Karpas-422 (cell line): ENCODE data around the gene ABHD16A. TPM values are rescaled to one million over a fixed set of nuclear protein-coding genes. Genes with fewer than 3 reads are reported as not detected.
A peak's percentile ranks its signal among the peaks of the same experiment; 100 is the strongest.
"Not testable (repeated sequence)": the region's sequence is repeated elsewhere in the genome, so short reads cannot be mapped to it uniquely, and the experiment has no call there.

Source experiments
- DNase-seq: peaks from one replicate; pipeline ENCODE4 v3.0.0-alpha.2; 2015
- H2AFZ ChIP-seq: fragments of 200-600 bp; sonication (generic); 2 replicates; pipeline ENCODE4 v1.6.1; 2014; ENCODE audit warnings: antibody characterized with exemption, low read length, mixed read lengths
- H3K27ac ChIP-seq: fragments of 200-600 bp; sonication (generic); 2 replicates; pipeline ENCODE4 v1.5.1; 2014; ENCODE audit warnings: mild to moderate bottlenecking, low read length, moderate library complexity
- H3K27me3 ChIP-seq: fragments of 200-600 bp; sonication (generic); 2 replicates; pipeline ENCODE4 v1.6.1; 2014; ENCODE audit warnings: low read length, mixed read lengths
- H3K36me3 ChIP-seq: fragments of 200-600 bp; sonication (generic); 2 replicates; pipeline ENCODE4 v1.6.1; 2014; ENCODE audit warnings: low read length, mixed read lengths; ENCODE audit not compliant: insufficient read depth
- H3K4me1 ChIP-seq: fragments of 200-600 bp; sonication (generic); 2 replicates; pipeline ENCODE4 v1.6.1; 2014; ENCODE audit warnings: mild to moderate bottlenecking, low read length, mixed read lengths
- H3K4me2 ChIP-seq: fragments of 200-600 bp; sonication (generic); 2 replicates; pipeline ENCODE4 v1.6.1; 2014; ENCODE audit warnings: low read length, low read depth, mild to moderate bottlenecking; ENCODE audit not compliant: poor library complexity, severe bottlenecking
- H3K4me3 ChIP-seq: fragments of 200-600 bp; sonication (generic); 2 replicates; pipeline ENCODE4 v1.5.1; 2014; ENCODE audit warnings: mild to moderate bottlenecking, antibody characterized with exemption, low read length, mixed read lengths
- H3K79me2 ChIP-seq: fragments of 200-600 bp; sonication (generic); 2 replicates; pipeline ENCODE4 v1.6.1; 2014; ENCODE audit warnings: mild to moderate bottlenecking, low read length, mixed read lengths
- H3K9ac ChIP-seq: fragments of 200-600 bp; sonication (generic); 2 replicates; pipeline ENCODE4 v1.6.0; 2014; ENCODE audit warnings: low read length
- H3K9me2 ChIP-seq: fragments of 200-600 bp; sonication (generic), shearing (Covaris generic); replicated peaks from 2 replicates; pipeline ENCODE4 v1.6.0; 2014; ENCODE audit warnings: mild to moderate bottlenecking, low read length, moderate library complexity; ENCODE audit not compliant: insufficient read depth
- H3K9me3 ChIP-seq: fragments of 300-700, 200-600 bp; sonication (generic); 2 replicates; pipeline ENCODE4 v1.6.1; 2014; ENCODE audit warnings: low read length, mixed read lengths
- H4K20me1 ChIP-seq: fragments of 200-600 bp; sonication (generic); 2 replicates; pipeline ENCODE4 v1.6.1; 2014; ENCODE audit warnings: mild to moderate bottlenecking, antibody characterized with exemption, low read length, low read depth; ENCODE audit not compliant: insufficient read depth
- total RNA-seq: library from RNA; depleted of rRNA; stranded (reverse); fragments of >200 nt; shearing (Covaris generic); gene quantifications from 2 replicates; pipeline ENCODE4 v1.2.3, GENCODE V29; 2014; ENCODE audit warnings: low replicate concordance

ABHD16A gene
- total RNA-seq, 1 experiment from 2014 or later: 55.6 TPM

DNA sequence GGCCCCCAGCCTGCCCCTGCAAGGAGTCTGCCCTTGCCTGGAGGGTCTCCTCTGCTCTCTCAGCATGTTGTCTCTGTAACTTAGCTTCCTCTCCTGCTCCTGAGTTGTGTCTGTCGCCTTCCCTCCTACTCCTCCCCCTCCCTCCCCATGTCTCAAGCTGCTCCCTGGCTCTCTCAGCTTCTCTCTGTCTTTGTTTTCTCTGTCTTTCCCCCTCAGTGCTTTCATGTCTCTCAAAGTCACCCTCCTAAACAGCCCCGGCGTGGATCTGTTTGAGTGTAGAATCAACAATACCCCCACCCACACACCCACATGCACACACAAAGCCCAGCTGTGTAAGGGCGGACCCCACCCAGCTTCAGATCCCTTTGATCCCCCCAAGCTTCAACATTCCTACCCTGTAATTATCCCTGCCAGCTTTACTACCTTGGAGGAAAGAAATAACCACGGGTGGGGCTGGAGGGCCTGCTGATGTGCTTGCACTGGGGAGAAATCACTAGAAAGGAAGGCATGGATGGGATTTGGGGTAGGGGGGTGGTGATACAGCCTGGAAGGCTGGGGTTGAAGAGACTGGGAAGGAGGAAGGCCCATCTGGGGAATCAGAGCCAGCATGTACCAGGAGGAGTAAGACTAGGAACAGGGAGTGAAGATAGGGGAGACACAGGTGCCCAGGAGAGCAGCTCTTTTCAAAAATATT lies 11.0 kb upstream of the ABHD16A start:
- no peaks in the 10 kb centered on the region for H3K79me2 ChIP-seq
- H3K27me3 ChIP-seq: no peaks in the 10 kb centered on the region
- H3K36me3 ChIP-seq: no peaks in the 10 kb centered on the region
- H2AFZ ChIP-seq: no peak overlapping the region
- no peak overlapping the region for H3K27ac ChIP-seq
- H4K20me1 ChIP-seq: no peaks in the 10 kb centered on the region
- no peaks in the 10 kb centered on the region for H3K9me2 ChIP-seq
- H3K9ac ChIP-seq: no peak overlapping the region
- no peak for DNase-seq
- no peak overlapping the region for H3K4me2 ChIP-seq
- H3K4me1 ChIP-seq: peaks cover 8% of the 10 kb centered on the region
- no peak overlapping the region for H3K4me3 ChIP-seq
- no peaks in the 10 kb centered on the region for H3K9me3 ChIP-seq

GRCh38 chr6:31713465-31713864 lies 10.3 kb upstream of the ABHD16A start:
- Histone ChIP-seq H3K4me2 (no peak overlapping the region), H4K20me1 (no peaks in the 10 kb centered on the region), H3K9me2 (no peaks in the 10 kb centered on the region), H3K4me3 (no peak overlapping the region), H3K4me1 (peaks cover 8% of the 10 kb centered on the region), H3K79me2 (no peaks in the 10 kb centered on the region), H2AFZ (no peak overlapping the region), H3K27ac (no peak overlapping the region), H3K36me3 (no peaks in the 10 kb centered on the region), H3K27me3 (no peaks in the 10 kb centered on the region), H3K9ac (no peak overlapping the region), H3K9me3 (no peaks in the 10 kb centered on the region)
- DNase-seq: no peak

- Histone ChIP-seq H3K79me2 (no peaks in the 10 kb centered on the region), H3K9ac (no peak overlapping the region), H3K4me1 (peaks cover 1% of the 10 kb centered on the region), H3K9me3 (no peaks in the 10 kb centered on the region), H3K4me3 (no peak overlapping the region), H3K4me2 (no peak overlapping the region), H4K20me1 (no peaks in the 10 kb centered on the region), H3K27ac (no peak overlapping the region), H3K36me3 (no peaks in the 10 kb centered on the region), H2AFZ (no peak overlapping the region), H3K9me2 (no peaks in the 10 kb centered on the region), H3K27me3 (no peaks in the 10 kb centered on the region)
- DNase-seq: peak; percentile 54
These were observed 9.2 kb upstream of the ABHD16A start for GRCh38 chr6:31712296-31712695.

GRCh38 chr6:31711233-31711632 lies 8.1 kb upstream of the ABHD16A start:
- Histone ChIP-seq H3K4me1 (no peaks in the 10 kb centered on the region), H3K79me2 (no peaks in the 10 kb centered on the region), H3K9me2 (no peaks in the 10 kb centered on the region), H3K27me3 (no peaks in the 10 kb centered on the region), H3K9ac (no peak overlapping the region), H2AFZ (no peak overlapping the region), H3K9me3 (no peaks in the 10 kb centered on the region), H3K36me3 (no peaks in the 10 kb centered on the region), H3K27ac (no peak overlapping the region), H4K20me1 (no peaks in the 10 kb centered on the region), H3K4me3 (no peak overlapping the region), H3K4me2 (no peak overlapping the region)
- DNase-seq: no peak

DNA sequence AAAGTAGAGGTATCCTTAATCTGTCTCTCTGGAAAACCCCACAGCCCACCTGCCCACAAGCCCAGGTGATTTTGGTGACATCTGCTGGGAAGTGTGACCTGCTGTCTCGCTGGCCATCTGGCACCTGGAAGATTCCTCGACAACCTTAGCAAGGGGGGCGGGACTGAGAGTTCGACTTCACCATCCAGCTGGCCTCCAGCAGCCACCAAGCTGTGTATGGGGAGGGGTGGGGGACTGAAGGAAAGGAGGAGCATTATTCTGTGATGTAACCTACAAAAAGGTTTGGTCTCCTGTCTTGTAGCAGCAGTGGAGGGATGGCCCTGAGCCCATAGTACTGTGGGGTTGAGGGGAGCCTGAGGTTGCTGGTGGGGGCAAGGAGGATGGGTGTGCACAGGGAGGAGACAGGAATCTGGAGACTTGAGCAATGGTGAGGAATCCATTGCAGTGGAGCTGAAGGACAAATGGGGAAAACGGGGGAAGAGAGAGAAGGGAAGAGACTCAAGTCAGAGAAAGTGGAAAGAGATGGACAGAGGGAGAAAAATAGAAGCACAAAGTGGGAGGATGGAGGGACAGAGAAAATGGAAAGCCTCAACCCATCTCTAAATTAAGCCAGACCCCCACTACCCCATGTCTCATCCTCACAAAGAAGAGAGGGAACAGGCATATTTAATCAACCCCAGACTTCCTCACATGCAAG lies 7.5 kb upstream of the ABHD16A start:
- H3K4me3 ChIP-seq: no peak overlapping the region
- no peaks in the 10 kb centered on the region for H3K9me3 ChIP-seq
- no peaks in the 10 kb centered on the region for H4K20me1 ChIP-seq
- H3K27ac ChIP-seq: no peak overlapping the region
- H3K4me1 ChIP-seq: no peaks in the 10 kb centered on the region
- H3K9me2 ChIP-seq: no peaks in the 10 kb centered on the region
- H3K4me2 ChIP-seq: no peak overlapping the region
- no peak overlapping the region for H3K9ac ChIP-seq
- no peaks in the 10 kb centered on the region for H3K27me3 ChIP-seq
- no peak overlapping the region for H2AFZ ChIP-seq
- H3K79me2 ChIP-seq: no peaks in the 10 kb centered on the region
- no peaks in the 10 kb centered on the region for H3K36me3 ChIP-seq
- no peak for DNase-seq

GRCh38 chr6:31709157-31709556 lies 6.0 kb upstream of the ABHD16A start:
- not testable (repeated sequence) for H3K27ac ChIP-seq, H3K4me3 ChIP-seq, H2AFZ ChIP-seq, H3K9ac ChIP-seq, H3K36me3 ChIP-seq, H4K20me1 ChIP-seq, H3K4me1 ChIP-seq, H3K27me3 ChIP-seq, H3K4me2 ChIP-seq, DNase-seq, H3K9me2 ChIP-seq, H3K9me3 ChIP-seq, H3K79me2 ChIP-seq

GRCh38 chr6:31708224-31708623 lies 5.1 kb upstream of the ABHD16A start:
- no peaks in the 10 kb centered on the region for H3K9me2 ChIP-seq
- no peak overlapping the region for H2AFZ ChIP-seq
- H3K79me2 ChIP-seq: no peaks in the 10 kb centered on the region
- H3K9ac ChIP-seq: no peak overlapping the region
- H3K4me1 ChIP-seq: peaks cover 8% of the 10 kb centered on the region
- DNase-seq: no peak
- no peaks in the 10 kb centered on the region for H3K36me3 ChIP-seq
- H3K9me3 ChIP-seq: no peaks in the 10 kb centered on the region
- no peak overlapping the region for H3K27ac ChIP-seq
- no peak overlapping the region for H3K4me3 ChIP-seq
- H3K27me3 ChIP-seq: no peaks in the 10 kb centered on the region
- no peak overlapping the region for H3K4me2 ChIP-seq
- H4K20me1 ChIP-seq: no peaks in the 10 kb centered on the region

DNA sequence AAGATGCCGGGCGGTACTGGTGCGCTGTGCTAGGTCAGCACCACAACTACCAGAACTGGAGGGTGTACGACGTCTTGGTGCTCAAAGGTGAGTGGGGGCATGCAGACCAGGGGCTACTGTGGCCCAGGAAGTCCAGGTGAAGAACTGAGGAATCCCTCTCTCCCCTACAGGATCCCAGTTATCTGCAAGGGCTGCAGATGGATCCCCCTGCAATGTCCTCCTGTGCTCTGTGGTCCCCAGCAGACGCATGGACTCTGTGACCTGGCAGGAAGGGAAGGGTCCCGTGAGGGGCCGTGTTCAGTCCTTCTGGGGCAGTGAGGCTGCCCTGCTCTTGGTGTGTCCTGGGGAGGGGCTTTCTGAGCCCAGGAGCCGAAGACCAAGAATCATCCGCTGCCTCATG lies 4.6 kb upstream of the ABHD16A start:
- Histone ChIP-seq H3K9me2 (no peaks in the 10 kb centered on the region), H3K9ac (no peak overlapping the region), H3K27ac (no peak overlapping the region), H3K4me3 (no peak overlapping the region), H3K4me1 (peaks cover 8% of the 10 kb centered on the region), H2AFZ (no peak overlapping the region), H3K36me3 (no peaks in the 10 kb centered on the region), H3K79me2 (peaks cover 2% of the 10 kb centered on the region; the same call in 1 of the 2 replicates), H3K27me3 (no peaks in the 10 kb centered on the region), H3K9me3 (no peaks in the 10 kb centered on the region), H3K4me2 (no peak overlapping the region), H4K20me1 (no peaks in the 10 kb centered on the region)
- DNase-seq: no peak
